SK-N-SH (cell line): ENCODE measurements around the gene MIDN. TPM values are rescaled to one million over a fixed set of nuclear protein-coding genes. Genes with fewer than 3 reads are reported as not detected.
A peak's percentile ranks its signal among the peaks of the same experiment; 100 is the strongest.

Source experiments
- CTCF ChIA-PET: fragments of 300-600, 350-600 bp; formaldehyde crosslinking; extraction: SDS; loops from one replicate; lab custom pipeline; 2021; lab: Yijun Ruan, JAX
- POLR2A ChIA-PET: fragments of 350-600 bp; sonication (Branson Sonifier 250); formaldehyde crosslinking; extraction: SDS; loops from one replicate; lab custom pipeline; 2020; ENCODE audit warnings: antibody characterized with exemption, inconsistent platforms; lab: Yijun Ruan, JAX
- DNase-seq: peaks from one replicate; pipeline ENCODE4 v3.0.0; 2012
- H2AFZ ChIP-seq: fragments of 200-600 bp; sonication (generic); 2 replicates; pipeline ENCODE4 v1.8.1; 2016; ENCODE audit warnings: antibody characterized with exemption, mild to moderate bottlenecking, low read depth
- H3F3A ChIP-seq: fragments of 200-600 bp; sonication (generic); replicated peaks from 2 replicates; pipeline ENCODE3; 2016; ENCODE audit warnings: antibody characterized with exemption, mild to moderate bottlenecking; ENCODE audit not compliant: insufficient read depth
- H3K27ac ChIP-seq, 2 experiments: fragments of 200-500 bp in 1 of 2; fragments of 200-600 bp in 1 of 2; sonication (Bioruptor generic) in 1 of 2; sonication (generic), shearing (Covaris generic) in 1 of 2; 2 replicates each; pipeline versions ENCODE4 v1.5.1 to v1.6.1; 2014 to 2016; ENCODE audit warnings: low read depth in 2 of 2, inconsistent platforms in 1 of 2, low read length in 1 of 2, mild to moderate bottlenecking in 1 of 2, mixed read lengths in 1 of 2
- H3K27me3 ChIP-seq: fragments of 200-600 bp; sonication (generic), shearing (Covaris generic); 2 replicates; pipeline ENCODE4 v1.6.1; 2016; ENCODE audit warnings: mixed run types; ENCODE audit not compliant: insufficient read depth
- H3K36me3 ChIP-seq, 2 experiments: fragments of 200-500 bp in 1 of 2; fragments of 200-600 bp in 1 of 2; sonication (Bioruptor generic) in 1 of 2; sonication (generic) in 1 of 2; replicated peaks in 1 of 2; 2 replicates each; pipeline versions ENCODE3 to v1.5.1; 2014 to 2016; ENCODE audit warnings: low read length in 1 of 2, mild to moderate bottlenecking in 1 of 2; ENCODE audit not compliant: insufficient read depth in 2 of 2, control insufficient read depth in 1 of 2
- H3K4me1 ChIP-seq, 2 experiments: fragments of 200-500 bp in 1 of 2; fragments of 200-600 bp in 1 of 2; sonication (Bioruptor generic) in 1 of 2; sonication (generic), shearing (Covaris generic) in 1 of 2; 2 replicates each; pipeline versions ENCODE4 v1.5.1 to v1.6.1; 2014 to 2016; ENCODE audit warnings: low read depth in 1 of 2, low read length in 1 of 2, mixed run types in 1 of 2; ENCODE audit not compliant: insufficient read depth in 2 of 2, control insufficient read depth in 1 of 2
- H3K4me2 ChIP-seq: fragments of 200-600 bp; sonication (generic), shearing (Covaris generic); 2 replicates; pipeline ENCODE4 v1.6.1; 2017; ENCODE audit warnings: mixed run types
- H3K4me3 ChIP-seq, 2 experiments: fragments of 200-500 bp in 1 of 2; fragments of 200-600 bp in 1 of 2; sonication (Bioruptor generic) in 1 of 2; sonication (generic), shearing (Covaris generic) in 1 of 2; 2 replicates each; pipeline versions ENCODE4 v1.5.1 to v1.8.1; 2014 to 2016; ENCODE audit warnings: low read depth in 2 of 2, inconsistent platforms in 1 of 2, low read length in 1 of 2, mild to moderate bottlenecking in 1 of 2, mixed read lengths in 1 of 2, moderate library complexity in 1 of 2
- H3K79me2 ChIP-seq: fragments of 200-600 bp; sonication (generic); 2 replicates; pipeline ENCODE4 v1.8.1; 2017; ENCODE audit warnings: mild to moderate bottlenecking; ENCODE audit not compliant: insufficient read depth
- H3K9ac ChIP-seq: fragments of 200-600 bp; sonication (generic); 2 replicates; pipeline ENCODE4 v1.6.1; 2017; ENCODE audit warnings: mixed run types
- H3K9me2 ChIP-seq: fragments of 200-600 bp; sonication (generic); 2 replicates; pipeline ENCODE4 v1.6.1; 2017; ENCODE audit warnings: mixed run types
- H3K9me3 ChIP-seq: fragments of 200-600 bp; sonication (generic); 2 replicates; pipeline ENCODE4 v1.6.1; 2017; ENCODE audit warnings: mixed run types, mild to moderate bottlenecking, moderate library complexity
- H4K20me1 ChIP-seq: fragments of 200-600 bp; sonication (generic); 2 replicates; pipeline ENCODE4 v1.6.1; 2017; ENCODE audit warnings: mild to moderate bottlenecking, mixed run types; ENCODE audit not compliant: insufficient read depth
- CHD2 ChIP-seq: fragments of 150-350 bp; IDR thresholded peaks from 2 replicates; pipeline ENCODE4 v1.6.1; 2018; ENCODE audit warnings: low read length; ENCODE audit not compliant: partially characterized antibody
- EP300 ChIP-seq, 2 experiments: IDR thresholded peaks; 2 replicates each; pipeline versions ENCODE4 v1.4.0 to v1.6.1; 2012; ENCODE audit warnings: borderline replicate concordance in 1 of 2, low read depth in 1 of 2, low read length in 1 of 2
- FOXM1 ChIP-seq: IDR thresholded peaks from 2 replicates; pipeline ENCODE4 v1.4.0; 2012; ENCODE audit warnings: low read depth, mild to moderate bottlenecking
- GABPA ChIP-seq: IDR thresholded peaks from 2 replicates; pipeline ENCODE4 v1.4.0; 2012; ENCODE audit warnings: low read depth, mild to moderate bottlenecking
- GATA2 ChIP-seq: sonication (generic); formaldehyde crosslinking; IDR thresholded peaks from 2 replicates; pipeline ENCODE4 v1.5.0; 2020; ENCODE audit warnings: mild to moderate bottlenecking, missing genetic modification reagents
- JUND ChIP-seq: IDR thresholded peaks from 2 replicates; pipeline ENCODE4 v1.4.0; 2012
- NRF1 ChIP-seq: IDR thresholded peaks from 2 replicates; pipeline ENCODE4 v1.6.1; 2012; ENCODE audit warnings: low read depth, mild to moderate bottlenecking, low read length
- POLR2AphosphoS5 ChIP-seq: IDR thresholded peaks from 2 replicates; pipeline ENCODE4 v1.6.1; 2012; ENCODE audit warnings: low read depth, low read length
- RAD21 ChIP-seq: IDR thresholded peaks from 2 replicates; pipeline ENCODE4 v1.6.1; 2012; ENCODE audit warnings: mild to moderate bottlenecking, low read length
- TAF1 ChIP-seq: IDR thresholded peaks from 2 replicates; pipeline ENCODE4 v1.6.1; 2012; ENCODE audit warnings: low read depth, mild to moderate bottlenecking, low read length, moderate library complexity, borderline replicate concordance
- TEAD4 ChIP-seq: IDR thresholded peaks from 2 replicates; pipeline ENCODE4 v1.4.0; 2012; ENCODE audit warnings: mild to moderate bottlenecking, borderline replicate concordance; ENCODE audit not compliant: insufficient read depth
- YY1 ChIP-seq: IDR thresholded peaks from 2 replicates; pipeline ENCODE4 v1.4.0; 2012; ENCODE audit warnings: low read depth, mild to moderate bottlenecking
- ZBTB33 ChIP-seq: IDR thresholded peaks from 2 replicates; pipeline ENCODE4 v1.4.0; 2012; ENCODE audit warnings: low read depth, borderline replicate concordance
- WGBS: methylation state at CpG from one replicate; pipeline ENCODE4 v1.1.6; 2017; ENCODE audit warnings: low lambda C conversion rate; 5-methylcytosine and 5-hydroxymethylcytosine counted together
- polyA plus RNA-seq, 3 experiments: library from polyadenylated mRNA; depleted of rRNA; stranded (reverse); fragments of >200 nt; gene quantifications; 2 replicates each; pipeline ENCODE4 v1.2.3, GENCODE V29; 2012
- TF ChIP-seq, protein P1 (sequence below): IDR thresholded peaks from 2 replicates; pipeline ENCODE4 v1.4.0; 2012; ENCODE audit warnings: low read depth, borderline replicate concordance
- TF ChIP-seq, protein P2 (sequence below): IDR thresholded peaks from 2 replicates; pipeline ENCODE4 v1.4.0; 2012; ENCODE audit warnings: low read depth
- TF ChIP-seq, protein P3 (sequence below): IDR thresholded peaks from 2 replicates; pipeline ENCODE4; 2012

MIDN gene
- polyA plus RNA-seq, 1 of the 3 experiments (the other 2 are of a cell fraction) = 13.9 TPM

DNA sequence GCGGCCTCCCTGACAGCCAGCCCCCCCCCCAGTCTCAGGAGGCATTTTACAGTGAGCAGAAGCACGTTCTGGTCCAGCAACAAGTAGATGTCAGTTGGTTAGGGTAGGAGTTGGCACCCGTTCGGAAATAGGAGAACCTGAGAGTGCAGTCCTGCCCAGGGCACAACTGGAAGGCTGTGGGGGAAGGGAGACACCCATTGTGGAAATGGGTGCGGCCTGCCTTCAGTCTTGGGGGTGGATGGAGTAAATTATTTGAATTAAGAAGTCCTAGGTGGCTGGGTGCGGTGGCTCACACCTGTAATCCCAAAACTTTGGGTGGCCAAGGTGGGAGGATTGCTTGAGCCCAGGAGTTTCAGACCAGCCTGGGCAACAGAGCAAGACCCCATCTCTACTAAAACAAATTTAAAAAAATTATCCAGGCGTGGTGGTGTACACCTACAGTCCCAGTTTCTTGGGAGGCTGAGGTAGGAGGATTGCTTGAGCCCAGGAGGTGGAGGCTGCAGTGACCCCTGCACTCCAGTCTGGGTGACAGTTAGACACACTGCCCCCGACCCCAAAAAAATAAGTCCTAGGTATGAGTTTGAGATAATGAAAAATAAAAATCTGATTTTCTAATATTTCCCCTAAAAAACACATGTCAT lies 21.9 kb downstream of the MIDN start:
- H3K9me2 ChIP-seq = no peaks in the 10 kb centered on the region
- H3K27me3 ChIP-seq = no peaks in the 10 kb centered on the region
- H3K79me2 ChIP-seq = peaks cover 56% of the 10 kb centered on the region
- 13% methylated on average over 8 of the region's 8 CpGs for WGBS
- DNase-seq = no peak
- H3K9me3 ChIP-seq = no peaks in the 10 kb centered on the region
- peaks cover 62% of the 10 kb centered on the region for H3F3A ChIP-seq
- ChIA-PET CTCF (interaction anchor here (4.6 to 18.6 kb wide), 3 partner anchors 10 to 28 kb away, joined by 26 to 594 read pairs (median 62); partner anchors contain the start of gene ATP5F1D), POLR2A (interaction anchor here (0.9 to 1.7 kb wide), 3 partner anchors 26 to 42 kb away, joined by 3 to 110 read pairs (median 49); partner anchors contain the start of genes ATP5F1D and CBARP)
- H4K20me1 ChIP-seq = peaks cover 53% of the 10 kb centered on the region
- H2AFZ ChIP-seq = no peak overlapping the region
- H3K27ac ChIP-seq = peak overlapping the region; percentile 91 to 98
- TF ChIP-seq, protein P1, sequence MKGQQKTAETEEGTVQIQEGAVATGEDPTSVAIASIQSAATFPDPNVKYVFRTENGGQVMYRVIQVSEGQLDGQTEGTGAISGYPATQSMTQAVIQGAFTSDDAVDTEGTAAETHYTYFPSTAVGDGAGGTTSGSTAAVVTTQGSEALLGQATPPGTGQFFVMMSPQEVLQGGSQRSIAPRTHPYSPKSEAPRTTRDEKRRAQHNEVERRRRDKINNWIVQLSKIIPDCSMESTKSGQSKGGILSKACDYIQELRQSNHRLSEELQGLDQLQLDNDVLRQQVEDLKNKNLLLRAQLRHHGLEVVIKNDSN = no peak
- TF ChIP-seq EP300 (IDR thresholded peaks at IDR 0.05; ENCODE audit: borderline replicate concordance in 1 of 2, low read depth in 1 of 2, low read length in 1 of 2) (no peak), GABPA (no peak), FOXM1 (no peak), GATA2 (CRISPR knock-in tag) (no peak), POLR2AphosphoS5 (no peak; the same call in 1 of the 2 replicates), JUND (no peak), NRF1 (no peak), CHD2 (no peak), ZBTB33 (no peak), RAD21 (no peak), TEAD4 (no peak), YY1 (no peak), TAF1 (no peak)
- TF ChIP-seq, protein P2, sequence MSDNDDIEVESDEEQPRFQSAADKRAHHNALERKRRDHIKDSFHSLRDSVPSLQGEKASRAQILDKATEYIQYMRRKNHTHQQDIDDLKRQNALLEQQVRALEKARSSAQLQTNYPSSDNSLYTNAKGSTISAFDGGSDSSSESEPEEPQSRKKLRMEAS = no peak
- TF ChIP-seq, protein P3, sequence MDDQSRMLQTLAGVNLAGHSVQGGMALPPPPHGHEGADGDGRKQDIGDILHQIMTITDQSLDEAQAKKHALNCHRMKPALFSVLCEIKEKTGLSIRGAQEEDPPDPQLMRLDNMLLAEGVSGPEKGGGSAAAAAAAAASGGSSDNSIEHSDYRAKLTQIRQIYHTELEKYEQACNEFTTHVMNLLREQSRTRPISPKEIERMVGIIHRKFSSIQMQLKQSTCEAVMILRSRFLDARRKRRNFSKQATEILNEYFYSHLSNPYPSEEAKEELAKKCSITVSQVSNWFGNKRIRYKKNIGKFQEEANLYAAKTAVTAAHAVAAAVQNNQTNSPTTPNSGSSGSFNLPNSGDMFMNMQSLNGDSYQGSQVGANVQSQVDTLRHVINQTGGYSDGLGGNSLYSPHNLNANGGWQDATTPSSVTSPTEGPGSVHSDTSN = no peak
- H3K36me3 ChIP-seq = peaks cover 45 to 50% of the 10 kb centered on the region in 2 experiments
- peak overlapping the region; percentile 78 to 86 for H3K4me3 ChIP-seq
- peak overlapping the region; percentile 98 for H3K4me2 ChIP-seq
- peaks cover 40 to 68% of the 10 kb centered on the region in 2 experiments; a peak in 3 of 4 replicates for H3K4me1 ChIP-seq
- peak overlapping the region; percentile 91 for H3K9ac ChIP-seq
